Prostate gland (tissue), 2 donors: ENCODE results near the gene CCDC192.
A peak's percentile ranks its signal among the peaks of the same experiment; 100 is the strongest.

Source experiments
- POLR2AphosphoS5 ChIP-seq: sonication (generic); formaldehyde crosslinking; IDR thresholded peaks from one replicate; pipeline ENCODE4 v1.6.1; 2017; ENCODE audit warnings: antibody characterized with exemption
- TF ChIP-seq, protein P1 (sequence below), 4 experiments: fragments of 200-600 bp in 2 of 4; fragments of 450-650 bp in 2 of 4; sonication (generic) in 2 of 4; IDR thresholded peaks; 1 replicate in 3 of 4; 2 replicates in 1 of 4; pipeline ENCODE4 v1.5.1; 2016 to 2019; ENCODE audit warnings: antibody characterized with exemption in 4 of 4, mild to moderate bottlenecking in 2 of 4, moderate library complexity in 2 of 4

DNA sequence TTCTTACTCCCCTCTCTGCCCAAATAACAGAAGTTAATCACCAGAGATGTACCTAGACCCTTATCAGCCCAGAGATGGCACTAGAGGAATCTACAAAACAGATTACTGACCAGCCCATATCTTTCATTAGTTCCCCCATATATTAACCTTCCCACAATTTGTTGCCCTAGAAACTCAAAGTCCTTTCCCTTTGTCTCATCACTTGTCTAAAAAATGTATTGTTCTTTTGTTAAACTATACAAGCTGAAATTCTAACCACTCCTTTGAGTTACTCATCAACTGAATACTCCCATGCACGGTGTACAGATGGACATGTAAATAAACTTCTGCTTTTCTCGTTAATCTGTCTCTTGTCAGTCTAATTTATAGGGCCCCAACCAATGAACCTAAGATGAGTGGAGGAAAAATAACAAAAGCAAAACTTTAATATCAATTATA lies 130.9 kb downstream of the CCDC192 start:
- TF ChIP-seq, protein P1, sequence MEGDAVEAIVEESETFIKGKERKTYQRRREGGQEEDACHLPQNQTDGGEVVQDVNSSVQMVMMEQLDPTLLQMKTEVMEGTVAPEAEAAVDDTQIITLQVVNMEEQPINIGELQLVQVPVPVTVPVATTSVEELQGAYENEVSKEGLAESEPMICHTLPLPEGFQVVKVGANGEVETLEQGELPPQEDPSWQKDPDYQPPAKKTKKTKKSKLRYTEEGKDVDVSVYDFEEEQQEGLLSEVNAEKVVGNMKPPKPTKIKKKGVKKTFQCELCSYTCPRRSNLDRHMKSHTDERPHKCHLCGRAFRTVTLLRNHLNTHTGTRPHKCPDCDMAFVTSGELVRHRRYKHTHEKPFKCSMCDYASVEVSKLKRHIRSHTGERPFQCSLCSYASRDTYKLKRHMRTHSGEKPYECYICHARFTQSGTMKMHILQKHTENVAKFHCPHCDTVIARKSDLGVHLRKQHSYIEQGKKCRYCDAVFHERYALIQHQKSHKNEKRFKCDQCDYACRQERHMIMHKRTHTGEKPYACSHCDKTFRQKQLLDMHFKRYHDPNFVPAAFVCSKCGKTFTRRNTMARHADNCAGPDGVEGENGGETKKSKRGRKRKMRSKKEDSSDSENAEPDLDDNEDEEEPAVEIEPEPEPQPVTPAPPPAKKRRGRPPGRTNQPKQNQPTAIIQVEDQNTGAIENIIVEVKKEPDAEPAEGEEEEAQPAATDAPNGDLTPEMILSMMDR (IDR thresholded peaks at IDR 0.05), result no peak
- peak; percentile 26 for TF ChIP-seq POLR2AphosphoS5
